AG09309 (cell line): Measurements from ENCODE around the gene GSDMA.

ENCODE experiments used
- DNase-seq: peaks from one replicate; pipeline ENCODE4 v3.0.0-alpha.2; 2010; ENCODE audit warnings: low read depth
- H3K4me3 ChIP-seq: 2 replicates; pipeline ENCODE4 v1.5.1; 2011; ENCODE audit warnings: mild to moderate bottlenecking, low read depth, low read length, moderate library complexity; ENCODE audit not compliant: control insufficient read depth
- TF ChIP-seq, protein P1 (sequence below): IDR thresholded peaks from 2 replicates; pipeline ENCODE4 v1.5.1; 2011; ENCODE audit warnings: mild to moderate bottlenecking, low read depth, low read length, inconsistent platforms; ENCODE audit not compliant: insufficient read depth, control insufficient read depth; ENCODE audit errors: missing control alignments

GSDMA gene

DNA sequence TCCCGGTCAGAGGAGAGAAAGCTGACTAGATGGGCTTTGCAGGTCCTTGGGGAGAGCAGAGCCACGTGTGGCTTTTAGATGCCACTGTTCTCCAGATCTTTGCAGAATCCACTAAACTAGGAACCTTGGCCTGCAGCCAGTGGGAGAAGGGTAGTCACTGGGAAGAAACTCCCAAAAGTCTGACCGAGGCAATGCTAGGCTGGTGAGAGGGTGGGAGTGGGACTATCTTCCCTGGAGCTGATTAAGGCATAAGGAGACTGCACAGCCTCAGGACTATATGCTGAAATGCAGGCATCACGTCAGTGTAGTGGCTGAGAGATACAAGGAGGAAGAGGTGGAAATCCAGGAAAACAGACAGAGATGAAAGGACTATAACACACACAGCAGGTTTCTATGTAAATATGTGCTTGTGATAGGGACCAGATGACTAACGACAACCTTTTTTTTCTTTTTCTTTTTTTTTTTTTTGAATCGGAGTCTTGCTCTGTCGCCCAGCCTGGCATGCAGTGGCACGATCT is 2.2 kb upstream of the GSDMA start:
- DNase-seq, result no peak
- H3K4me3 ChIP-seq, result no peak overlapping the region
- TF ChIP-seq, protein P1, sequence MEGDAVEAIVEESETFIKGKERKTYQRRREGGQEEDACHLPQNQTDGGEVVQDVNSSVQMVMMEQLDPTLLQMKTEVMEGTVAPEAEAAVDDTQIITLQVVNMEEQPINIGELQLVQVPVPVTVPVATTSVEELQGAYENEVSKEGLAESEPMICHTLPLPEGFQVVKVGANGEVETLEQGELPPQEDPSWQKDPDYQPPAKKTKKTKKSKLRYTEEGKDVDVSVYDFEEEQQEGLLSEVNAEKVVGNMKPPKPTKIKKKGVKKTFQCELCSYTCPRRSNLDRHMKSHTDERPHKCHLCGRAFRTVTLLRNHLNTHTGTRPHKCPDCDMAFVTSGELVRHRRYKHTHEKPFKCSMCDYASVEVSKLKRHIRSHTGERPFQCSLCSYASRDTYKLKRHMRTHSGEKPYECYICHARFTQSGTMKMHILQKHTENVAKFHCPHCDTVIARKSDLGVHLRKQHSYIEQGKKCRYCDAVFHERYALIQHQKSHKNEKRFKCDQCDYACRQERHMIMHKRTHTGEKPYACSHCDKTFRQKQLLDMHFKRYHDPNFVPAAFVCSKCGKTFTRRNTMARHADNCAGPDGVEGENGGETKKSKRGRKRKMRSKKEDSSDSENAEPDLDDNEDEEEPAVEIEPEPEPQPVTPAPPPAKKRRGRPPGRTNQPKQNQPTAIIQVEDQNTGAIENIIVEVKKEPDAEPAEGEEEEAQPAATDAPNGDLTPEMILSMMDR, result no peak

DNA sequence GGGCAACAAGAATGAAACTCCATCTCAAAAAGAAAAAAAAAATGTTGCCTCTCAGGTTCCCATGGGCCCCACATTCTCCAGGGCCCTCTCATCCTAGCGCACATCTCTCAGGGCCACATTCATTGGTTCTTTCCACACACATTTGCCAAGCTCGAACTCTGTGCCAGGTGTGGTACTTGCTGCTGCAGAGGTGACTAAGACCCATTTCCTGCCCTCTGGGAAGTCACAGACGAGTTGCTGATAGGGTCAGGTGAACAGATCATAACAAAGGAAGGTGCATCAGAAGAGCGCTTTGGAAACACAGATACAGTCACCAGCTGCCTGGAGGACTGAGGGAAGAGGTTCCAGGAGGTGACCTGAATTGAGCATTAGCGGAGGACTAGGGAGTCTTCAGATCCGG is 1.0 kb downstream of the GSDMA start:
- TF ChIP-seq, protein P1, result no peak
- no peak for DNase-seq

DNA sequence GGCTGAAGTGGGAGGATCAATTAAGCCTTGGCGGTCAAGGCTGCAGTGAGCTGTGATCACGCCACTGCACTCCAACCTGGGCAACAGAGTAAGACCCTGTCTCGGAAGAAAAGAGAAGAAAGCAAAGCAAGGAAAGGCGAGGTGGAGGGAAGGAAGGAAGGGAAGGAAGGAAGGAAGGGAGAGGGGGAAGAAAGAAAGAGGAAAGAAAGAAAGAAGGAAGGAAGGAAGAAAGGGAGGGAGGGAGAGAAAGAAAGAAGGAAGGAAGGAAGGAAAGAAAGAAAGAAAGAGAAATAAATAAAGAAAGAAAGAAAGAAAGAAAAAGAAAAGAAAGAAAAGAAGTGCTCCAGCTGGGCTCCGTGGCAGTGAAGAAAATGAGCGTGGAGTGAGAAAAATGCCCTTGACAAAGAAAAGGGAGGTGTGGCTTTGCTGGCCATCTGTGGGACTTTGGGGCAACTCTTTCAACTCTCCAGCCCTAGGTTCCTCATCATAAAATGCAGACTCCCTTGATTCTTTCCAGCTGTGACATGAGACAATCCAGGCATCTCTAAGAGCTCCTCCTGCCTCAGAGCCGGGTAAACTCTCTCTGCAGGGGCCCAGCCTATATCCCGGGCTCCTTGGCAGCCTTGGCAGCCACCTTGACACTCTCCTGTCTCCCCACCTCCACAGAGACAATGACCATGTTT is 2.4 kb downstream of the GSDMA start:
- TF ChIP-seq, protein P1, result no peak
- DNase-seq, result no peak
- no peak overlapping the region for H3K4me3 ChIP-seq

More for the DNA sequence above, 1.0 kb downstream of the GSDMA start:
- no peak overlapping the region for H3K4me3 ChIP-seq

DNA sequence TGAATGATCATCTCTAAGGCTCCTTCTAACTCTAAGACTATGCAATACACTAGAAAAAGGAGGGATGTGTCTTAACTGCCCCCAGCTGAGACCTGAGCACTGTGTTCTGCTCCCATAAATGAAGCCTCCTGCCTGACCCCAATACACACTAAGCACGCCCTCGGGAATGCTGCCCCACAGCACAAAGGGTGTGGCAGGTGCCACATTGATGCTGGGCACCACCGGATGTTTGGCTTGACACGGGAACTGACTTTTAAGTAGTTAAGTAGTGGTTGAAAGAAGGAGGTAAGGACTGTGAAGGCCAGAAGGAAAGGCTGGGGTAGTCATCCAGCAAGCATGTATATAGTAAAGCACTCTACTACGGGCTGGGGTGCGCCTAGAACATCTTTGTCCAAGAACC is 4.0 kb downstream of the GSDMA start:
- TF ChIP-seq, protein P1, result no peak
- H3K4me3 ChIP-seq, result no peak overlapping the region
- DNase-seq, result no peak

DNA sequence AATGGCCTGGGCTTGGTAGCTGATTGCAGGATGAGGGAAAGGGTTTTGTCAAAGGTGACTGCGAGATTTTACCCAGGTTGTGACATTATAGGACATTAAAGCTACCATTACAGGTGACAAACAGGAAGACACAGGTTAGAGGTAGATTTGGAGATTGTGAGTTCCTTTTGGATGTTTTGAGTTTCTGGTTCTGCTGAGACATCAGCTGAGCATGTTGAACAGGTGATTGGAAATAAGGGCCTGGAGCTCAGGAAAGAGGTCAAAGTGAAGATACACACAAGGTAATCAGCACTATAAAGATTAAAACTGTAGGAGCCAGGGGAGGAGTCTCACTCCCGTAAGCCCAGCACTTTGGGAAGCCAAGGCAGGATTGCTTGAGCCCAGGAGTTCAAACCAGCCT is 6.0 kb downstream of the GSDMA start:
- TF ChIP-seq, protein P1, result no peak
- DNase-seq, result no peak
- no peak overlapping the region for H3K4me3 ChIP-seq

DNA sequence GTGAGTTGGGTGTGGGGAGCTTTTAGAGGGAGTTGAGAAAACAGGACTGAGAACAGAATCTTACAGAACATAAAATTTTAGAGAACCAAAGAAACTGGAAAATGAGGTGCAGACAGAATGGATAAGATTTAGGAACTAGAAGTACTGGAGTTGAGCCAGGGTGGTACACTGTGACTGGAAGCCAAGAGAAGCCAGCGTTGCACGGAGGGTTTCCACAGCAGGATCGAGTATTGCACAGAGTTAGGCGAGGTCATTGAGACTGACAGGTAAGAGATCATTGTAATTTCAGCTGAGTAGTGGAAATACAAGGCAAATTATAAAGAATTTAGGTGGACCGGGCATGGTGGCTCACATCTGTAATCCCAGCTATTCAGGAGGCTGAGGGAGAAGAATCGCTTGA is 6.6 kb downstream of the GSDMA start:
- H3K4me3 ChIP-seq, result no peak overlapping the region
- TF ChIP-seq, protein P1, result no peak
- no peak for DNase-seq

DNA sequence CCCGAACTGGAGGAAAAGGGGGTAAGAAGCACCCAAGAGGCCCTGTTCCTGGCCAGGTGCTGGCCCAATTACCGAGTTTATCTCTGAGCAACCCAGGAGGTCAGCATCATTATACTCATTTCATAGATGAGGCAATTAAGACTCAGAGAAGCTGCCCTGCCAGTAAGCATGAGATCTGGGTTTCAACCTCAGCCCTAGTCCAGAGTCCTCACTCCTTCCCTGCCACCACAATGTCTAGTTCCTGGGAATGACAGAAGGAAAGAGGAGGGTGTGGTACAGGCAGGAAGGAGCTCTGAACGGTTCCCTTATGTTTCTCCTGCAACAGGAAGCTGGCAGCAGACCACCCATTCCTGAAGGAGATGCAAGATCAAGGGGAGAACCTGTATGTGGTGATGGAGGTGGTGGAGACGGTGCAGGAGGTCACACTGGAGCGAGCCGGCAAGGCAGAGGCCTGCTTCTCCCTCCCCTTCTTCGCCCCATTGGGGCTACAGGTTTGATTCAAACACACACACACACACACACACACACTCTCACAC is 7.4 kb downstream of the GSDMA start:
- TF ChIP-seq, protein P1, result no peak
- H3K4me3 ChIP-seq, result no peak overlapping the region
- DNase-seq, result no peak
